Astrocyte (in vitro differentiated cells and primary cell): Measurements from ENCODE around the gene NLRP7. TPM values are rescaled to one million over a fixed set of nuclear protein-coding genes. Genes with fewer than 3 reads are reported as not detected.
"Not testable (repeated sequence)": the region's sequence is repeated elsewhere in the genome, so short reads cannot be mapped to it uniquely, and the experiment has no call there.

Experiments used
- DNase-seq: peaks from one replicate; pipeline ENCODE4 v3.0.0-alpha.2; 2010; ENCODE audit warnings: low read depth
- FAIRE-seq: peaks from 2 replicates; lab custom pipeline; 2011; peaks lifted over from hg19 to GRCh38; lab: Jason Lieb, UNC
- H2AFZ ChIP-seq: 2 replicates; pipeline ENCODE4 v1.6.0; 2012; ENCODE audit warnings: low read depth, low read length, inconsistent platforms
- H3K27ac ChIP-seq: 2 replicates; pipeline ENCODE4 v1.5.1; 2011; ENCODE audit warnings: low read depth, low read length, inconsistent platforms
- H3K27me3 ChIP-seq: 2 replicates; pipeline ENCODE4 v1.6.0; 2011; ENCODE audit warnings: low read length, inconsistent platforms; ENCODE audit not compliant: insufficient read depth
- H3K36me3 ChIP-seq: 2 replicates; pipeline ENCODE4 v1.5.1; 2011; ENCODE audit warnings: low read length, inconsistent platforms; ENCODE audit not compliant: insufficient read depth
- H3K4me1 ChIP-seq: 2 replicates; pipeline ENCODE4 v1.5.1; 2011; ENCODE audit warnings: low read length, inconsistent platforms; ENCODE audit not compliant: insufficient read depth
- H3K4me2 ChIP-seq: 2 replicates; pipeline ENCODE4 v1.6.0; 2012; ENCODE audit warnings: low read length, inconsistent platforms
- H3K4me3 ChIP-seq: 2 replicates; pipeline ENCODE4 v1.5.1; 2011; ENCODE audit warnings: low read depth, mild to moderate bottlenecking, low read length, inconsistent platforms; ENCODE audit not compliant: insufficient read depth
- H3K79me2 ChIP-seq: 2 replicates; pipeline ENCODE4 v1.6.0; 2012; ENCODE audit warnings: mild to moderate bottlenecking, low read length, inconsistent platforms; ENCODE audit not compliant: insufficient read depth
- H3K9ac ChIP-seq: 2 replicates; pipeline ENCODE4 v1.6.0; 2012; ENCODE audit warnings: mild to moderate bottlenecking, low read length, inconsistent platforms
- H3K9me3 ChIP-seq: 2 replicates; pipeline ENCODE4 v1.5.1; 2012; ENCODE audit warnings: low read depth, mild to moderate bottlenecking, low read length, inconsistent platforms; ENCODE audit not compliant: insufficient read depth
- H4K20me1 ChIP-seq: 2 replicates; pipeline ENCODE4 v1.6.0; 2012; ENCODE audit warnings: low read length, inconsistent platforms; ENCODE audit not compliant: insufficient read depth
- H3K27ac Mint-ChIP-seq: one replicate; pipeline ENCODE4 v1.8.0; 2021; ENCODE audit warnings: mild to moderate bottlenecking, mixed read lengths; ENCODE audit not compliant: unreplicated experiment
- H3K27me3 Mint-ChIP-seq: one replicate; pipeline ENCODE4 v1.8.0; 2021; ENCODE audit warnings: low read depth, mixed read lengths; ENCODE audit not compliant: unreplicated experiment
- H3K36me3 Mint-ChIP-seq: one replicate; pipeline ENCODE4 v1.8.0; 2021; ENCODE audit warnings: low read depth, mixed read lengths; ENCODE audit not compliant: unreplicated experiment
- H3K4me1 Mint-ChIP-seq: one replicate; pipeline ENCODE4 v1.8.0; 2021; ENCODE audit warnings: low read depth, mixed read lengths; ENCODE audit not compliant: unreplicated experiment
- H3K4me3 Mint-ChIP-seq: one replicate; pipeline ENCODE4 v1.8.0; 2021; ENCODE audit warnings: mild to moderate bottlenecking, moderate library complexity, mixed read lengths; ENCODE audit not compliant: unreplicated experiment
- H3K9me3 Mint-ChIP-seq: one replicate; pipeline ENCODE4 v1.8.0; 2021; ENCODE audit warnings: mild to moderate bottlenecking, mixed read lengths; ENCODE audit not compliant: unreplicated experiment
- CTCF ChIP-seq: IDR thresholded peaks from 2 replicates; pipeline ENCODE4 v1.5.1; 2011; ENCODE audit warnings: low read depth, mild to moderate bottlenecking, inconsistent platforms, low read length, moderate library complexity; ENCODE audit not compliant: insufficient read depth
- EZH2 ChIP-seq: IDR thresholded peaks from 2 replicates; pipeline ENCODE4 v1.6.1; 2012; ENCODE audit warnings: mild to moderate bottlenecking, low read length, inconsistent platforms; ENCODE audit not compliant: insufficient read depth
- total RNA-seq: library from RNA; stranded (reverse); gene quantifications from 2 replicates; pipeline ENCODE4 v1.2.1, GENCODE V29; 2021

The NLRP7 gene
- total RNA-seq, 1 donor from 2014 or later, result not detected

GRCh38 chr19:54896036-54896435 is 51.3 kb downstream of the NLRP7 start:
- Histone ChIP-seq H3K4me2 (no peak overlapping the region), H3K9ac (no peak overlapping the region), H3K36me3 (no peaks in the 10 kb centered on the region), H3K4me3 (no peak overlapping the region), H3K79me2 (no peaks in the 10 kb centered on the region), H4K20me1 (no peaks in the 10 kb centered on the region), H3K9me3 (no peaks in the 10 kb centered on the region), H3K27ac (no peak overlapping the region), H2AFZ (no peak overlapping the region), H3K27me3 (no peaks in the 10 kb centered on the region), H3K4me1 (no peaks in the 10 kb centered on the region)
- H3K36me3 Mint-ChIP-seq, result no peaks in the 10 kb centered on the region
- no peaks in the 10 kb centered on the region for H3K4me1 Mint-ChIP-seq
- H3K27me3 Mint-ChIP-seq, result peaks cover 4% of the 10 kb centered on the region
- DNase-seq (no peak), FAIRE-seq (no peak)
- no peak overlapping the region for H3K27ac Mint-ChIP-seq
- no peak overlapping the region for H3K4me3 Mint-ChIP-seq
- H3K9me3 Mint-ChIP-seq, result peaks cover 6% of the 10 kb centered on the region
- TF ChIP-seq EZH2 (no peak), CTCF (no peak)

GRCh38 chr19:54894106-54894505 is 53.2 kb downstream of the NLRP7 start:
- DNase-seq, H3K4me1 Mint-ChIP-seq, H3K27me3 ChIP-seq, H3K27ac Mint-ChIP-seq, H3K9me3 ChIP-seq, H3K4me1 ChIP-seq, H3K4me3 Mint-ChIP-seq, H3K9ac ChIP-seq, H3K4me2 ChIP-seq, H3K36me3 ChIP-seq, H3K27me3 Mint-ChIP-seq, H2AFZ ChIP-seq, H3K79me2 ChIP-seq, FAIRE-seq, H4K20me1 ChIP-seq, H3K9me3 Mint-ChIP-seq, H3K27ac ChIP-seq, H3K4me3 ChIP-seq, H3K36me3 Mint-ChIP-seq: not testable (repeated sequence)

GRCh38 chr19:54893406-54893805 is 53.9 kb downstream of the NLRP7 start:
- no peak overlapping the region for H3K4me2 ChIP-seq
- no peak for FAIRE-seq
- H4K20me1 ChIP-seq, result no peaks in the 10 kb centered on the region
- no peak overlapping the region for H3K27ac Mint-ChIP-seq
- H3K9me3 Mint-ChIP-seq, result peaks cover 5% of the 10 kb centered on the region
- H2AFZ ChIP-seq, result no peak overlapping the region
- H3K27me3 ChIP-seq, result no peaks in the 10 kb centered on the region
- no peaks in the 10 kb centered on the region for H3K4me1 Mint-ChIP-seq
- H3K79me2 ChIP-seq, result no peaks in the 10 kb centered on the region
- no peak overlapping the region for H3K27ac ChIP-seq
- H3K4me1 ChIP-seq, result no peaks in the 10 kb centered on the region
- no peak overlapping the region for H3K9ac ChIP-seq
- no peaks in the 10 kb centered on the region for H3K36me3 Mint-ChIP-seq
- H3K9me3 ChIP-seq, result no peaks in the 10 kb centered on the region
- no peak overlapping the region for H3K4me3 Mint-ChIP-seq
- H3K4me3 ChIP-seq, result no peak overlapping the region
- no peaks in the 10 kb centered on the region for H3K36me3 ChIP-seq
- peaks cover 2% of the 10 kb centered on the region for H3K27me3 Mint-ChIP-seq
- no peak for DNase-seq
- no peak for TF ChIP-seq EZH2
- no peak for TF ChIP-seq CTCF
